GM11168 (cell line): ENCODE data around the gene IFIT1B.
"Not testable (repeated sequence)": the region's sequence is repeated elsewhere in the genome, so short reads cannot be mapped to it uniquely, and the experiment has no call there.

Experiments used
- in situ Hi-C: fragments of 300-500 bp; cut with MboI; formaldehyde crosslinking; loops from one replicate; pipeline ENCODE4 v1.12.0; 2022; ENCODE audit warnings: low sequenced_read_pairs; ENCODE audit not compliant: unreplicated experiment

IFIT1B gene

GRCh38 chr10:89373916-89374711, 3.7 kb upstream of the IFIT1B start:
- in situ Hi-C loops = loop anchor here (10.0 kb wide), 1 partner anchor 119 kb away; the partner anchor contains the start of gene LIPA

GRCh38 chr10:89374713-89375141, 3.1 kb upstream of the IFIT1B start:
- in situ Hi-C loops = loop anchor here (10.0 kb wide), 1 partner anchor 120 kb away; the partner anchor contains the start of gene LIPA

GRCh38 chr10:89379103-89379502, 1.2 kb downstream of the IFIT1B start:
- in situ Hi-C loops = loop anchor here (10.0 kb wide), 1 partner anchor 124 kb away; the partner anchor contains the start of gene LIPA

- in situ Hi-C loops = no loop called here
These were observed 4.9 kb downstream of the IFIT1B start for GRCh38 chr10:89382757-89383156.

- in situ Hi-C loops = no loop called here
These were observed 6.9 kb downstream of the IFIT1B start for GRCh38 chr10:89384474-89385340.

- in situ Hi-C loops = no loop called here
These were observed 10.9 kb downstream of the IFIT1B start for GRCh38 chr10:89388806-89389205.

- in situ Hi-C loops = no loop called here
These were observed 11.4 kb downstream of the IFIT1B start for GRCh38 chr10:89389254-89389653.

- in situ Hi-C loops = no loop called here
These were observed 12.8 kb downstream of the IFIT1B start for GRCh38 chr10:89390476-89391225.

GRCh38 chr10:89391226-89391576, 13.3 kb downstream of the IFIT1B start:
- in situ Hi-C loops = not testable (repeated sequence)

- in situ Hi-C loops = no loop called here
These were observed 14.3 kb downstream of the IFIT1B start, which contains the start of gene IFIT1 for GRCh38 chr10:89391907-89392756. IFIT1 (plus strand) TSS chr10:89392623; CDS start chr10:89392713, 90 bp downstream.

GRCh38 chr10:89392974-89393373, 15.1 kb downstream of the IFIT1B start:
- in situ Hi-C loops = no loop called here

- in situ Hi-C loops = no loop called here
These were observed 16.0 kb downstream of the IFIT1B start for GRCh38 chr10:89393898-89394297.

- in situ Hi-C loops = no loop called here
These were observed 17.3 kb downstream of the IFIT1B start for GRCh38 chr10:89395141-89395540.

GRCh38 chr10:89398003-89398749, 20.3 kb downstream of the IFIT1B start:
- in situ Hi-C loops = no loop called here

- in situ Hi-C loops = no loop called here
These were observed 22.1 kb downstream of the IFIT1B start for GRCh38 chr10:89399956-89400355.

- in situ Hi-C loops = no loop called here
These were observed 25.2 kb downstream of the IFIT1B start for GRCh38 chr10:89403043-89403442.

- in situ Hi-C loops = no loop called here
These were observed 26.5 kb downstream of the IFIT1B start for GRCh38 chr10:89404104-89405047.

- in situ Hi-C loops = not testable (repeated sequence)
These were observed 28.3 kb downstream of the IFIT1B start for GRCh38 chr10:89406178-89406577.
